ENCODE results near the gene KRT36.

- TF ChIP-seq CTCF (IDR thresholded peaks at IDR 0.05) (no peak), POLR2A (IDR thresholded peaks at IDR 0.05) (no peak)
Measured at GRCh38 chr17:41498276-41498675, 8.6 kb upstream of the KRT36 start.
